ENCODE data around the gene FPR2.

- TF ChIP-seq, protein P1, sequence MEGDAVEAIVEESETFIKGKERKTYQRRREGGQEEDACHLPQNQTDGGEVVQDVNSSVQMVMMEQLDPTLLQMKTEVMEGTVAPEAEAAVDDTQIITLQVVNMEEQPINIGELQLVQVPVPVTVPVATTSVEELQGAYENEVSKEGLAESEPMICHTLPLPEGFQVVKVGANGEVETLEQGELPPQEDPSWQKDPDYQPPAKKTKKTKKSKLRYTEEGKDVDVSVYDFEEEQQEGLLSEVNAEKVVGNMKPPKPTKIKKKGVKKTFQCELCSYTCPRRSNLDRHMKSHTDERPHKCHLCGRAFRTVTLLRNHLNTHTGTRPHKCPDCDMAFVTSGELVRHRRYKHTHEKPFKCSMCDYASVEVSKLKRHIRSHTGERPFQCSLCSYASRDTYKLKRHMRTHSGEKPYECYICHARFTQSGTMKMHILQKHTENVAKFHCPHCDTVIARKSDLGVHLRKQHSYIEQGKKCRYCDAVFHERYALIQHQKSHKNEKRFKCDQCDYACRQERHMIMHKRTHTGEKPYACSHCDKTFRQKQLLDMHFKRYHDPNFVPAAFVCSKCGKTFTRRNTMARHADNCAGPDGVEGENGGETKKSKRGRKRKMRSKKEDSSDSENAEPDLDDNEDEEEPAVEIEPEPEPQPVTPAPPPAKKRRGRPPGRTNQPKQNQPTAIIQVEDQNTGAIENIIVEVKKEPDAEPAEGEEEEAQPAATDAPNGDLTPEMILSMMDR (IDR thresholded peaks at IDR 0.05): no peak
- no peak for TF ChIP-seq POLR2A (IDR thresholded peaks at IDR 0.05)
Observed at GRCh38 chr19:51792932-51793331, 32.0 kb downstream of the FPR2 start.
